HG02588 (cell line): ENCODE results near the gene TNPO2.

Experiments
- ATAC-seq: cut with Tn5 transposase; IDR thresholded peaks from one replicate; pipeline ENCODE4 v1.9.1; 2021; ENCODE audit warnings: mild to moderate bottlenecking, moderate library complexity; ENCODE audit not compliant: unreplicated experiment

The TNPO2 gene

GRCh38 chr19:12723641-12724426, at the start of gene TNPO2:
TSS of gene TNPO2 (minus strand) at chr19:12723932. CDS start at chr19:12720977, 2,955 bp downstream.
- ATAC-seq = no peak

GRCh38 chr19:12772323-12772722, 48.6 kb upstream of the TNPO2 start:
- no peak for ATAC-seq

GRCh38 chr19:12770922-12771321, 47.2 kb upstream of the TNPO2 start:
- ATAC-seq = no peak

GRCh38 chr19:12769689-12770088, 46.0 kb upstream of the TNPO2 start:
- no peak for ATAC-seq

- no peak for ATAC-seq
Observed at GRCh38 chr19:12767666-12768065, 43.9 kb upstream of the TNPO2 start.

- no peak for ATAC-seq
Observed at GRCh38 chr19:12767150-12767549, 43.4 kb upstream of the TNPO2 start.

- no peak for ATAC-seq
Observed at GRCh38 chr19:12766051-12766521, 42.4 kb upstream of the TNPO2 start.

GRCh38 chr19:12764698-12765097, 41.0 kb upstream of the TNPO2 start:
- no peak for ATAC-seq

- ATAC-seq = no peak
Observed at GRCh38 chr19:12763100-12763499, 39.4 kb upstream of the TNPO2 start.

GRCh38 chr19:12759686-12760085, 36.0 kb upstream of the TNPO2 start:
- no peak for ATAC-seq

GRCh38 chr19:12757544-12758274, 34.0 kb upstream of the TNPO2 start:
- ATAC-seq = no peak

GRCh38 chr19:12756150-12756883, 32.6 kb upstream of the TNPO2 start:
- no peak for ATAC-seq

GRCh38 chr19:12754465-12755196, 30.9 kb upstream of the TNPO2 start:
- no peak for ATAC-seq

GRCh38 chr19:12752056-12752781, 28.5 kb upstream of the TNPO2 start:
- ATAC-seq = no peak

GRCh38 chr19:12751635-12752034, 27.9 kb upstream of the TNPO2 start, which contains the start of gene BEST2:
TSS of gene BEST2 (plus strand) at chr19:12751791. CDS start at chr19:12752593, 802 bp downstream.
- no peak for ATAC-seq

- ATAC-seq = no peak
Observed at GRCh38 chr19:12750851-12751250, 27.1 kb upstream of the TNPO2 start.

GRCh38 chr19:12749938-12750521, 26.3 kb upstream of the TNPO2 start:
- no peak for ATAC-seq

- ATAC-seq = no peak
Observed at GRCh38 chr19:12748489-12748888, 24.8 kb upstream of the TNPO2 start.

- ATAC-seq = no peak
Observed at GRCh38 chr19:12745166-12745897, 21.6 kb upstream of the TNPO2 start.
